SK-N-SH (cell line): ENCODE measurements around the gene CARD8. TPM values are rescaled to one million over a fixed set of nuclear protein-coding genes. Genes with fewer than 3 reads are reported as not detected.
A peak's percentile ranks its signal among the peaks of the same experiment; 100 is the strongest.
"Not testable (repeated sequence)": the region's sequence is repeated elsewhere in the genome, so short reads cannot be mapped to it uniquely, and the experiment has no call there.

ENCODE experiments used
- CTCF ChIA-PET: fragments of 300-600, 350-600 bp; formaldehyde crosslinking; extraction: SDS; loops from one replicate; lab custom pipeline; 2021; lab: Yijun Ruan, JAX
- POLR2A ChIA-PET: fragments of 350-600 bp; sonication (Branson Sonifier 250); formaldehyde crosslinking; extraction: SDS; loops from one replicate; lab custom pipeline; 2020; ENCODE audit warnings: antibody characterized with exemption, inconsistent platforms; lab: Yijun Ruan, JAX
- DNase-seq: peaks from one replicate; pipeline ENCODE4 v3.0.0; 2012
- H2AFZ ChIP-seq: fragments of 200-600 bp; sonication (generic); 2 replicates; pipeline ENCODE4 v1.8.1; 2016; ENCODE audit warnings: antibody characterized with exemption, mild to moderate bottlenecking, low read depth
- H3F3A ChIP-seq: fragments of 200-600 bp; sonication (generic); replicated peaks from 2 replicates; pipeline ENCODE3; 2016; ENCODE audit warnings: antibody characterized with exemption, mild to moderate bottlenecking; ENCODE audit not compliant: insufficient read depth
- H3K27ac ChIP-seq, 2 experiments: fragments of 200-500 bp in 1 of 2; fragments of 200-600 bp in 1 of 2; sonication (Bioruptor generic) in 1 of 2; sonication (generic), shearing (Covaris generic) in 1 of 2; 2 replicates each; pipeline versions ENCODE4 v1.5.1 to v1.6.1; 2014 to 2016; ENCODE audit warnings: low read depth in 2 of 2, inconsistent platforms in 1 of 2, low read length in 1 of 2, mild to moderate bottlenecking in 1 of 2, mixed read lengths in 1 of 2
- H3K27me3 ChIP-seq: fragments of 200-600 bp; sonication (generic), shearing (Covaris generic); 2 replicates; pipeline ENCODE4 v1.6.1; 2016; ENCODE audit warnings: mixed run types; ENCODE audit not compliant: insufficient read depth
- H3K36me3 ChIP-seq, 2 experiments: fragments of 200-500 bp in 1 of 2; fragments of 200-600 bp in 1 of 2; sonication (Bioruptor generic) in 1 of 2; sonication (generic) in 1 of 2; replicated peaks in 1 of 2; 2 replicates each; pipeline versions ENCODE3 to v1.5.1; 2014 to 2016; ENCODE audit warnings: low read length in 1 of 2, mild to moderate bottlenecking in 1 of 2; ENCODE audit not compliant: insufficient read depth in 2 of 2, control insufficient read depth in 1 of 2
- H3K4me1 ChIP-seq, 2 experiments: fragments of 200-500 bp in 1 of 2; fragments of 200-600 bp in 1 of 2; sonication (Bioruptor generic) in 1 of 2; sonication (generic), shearing (Covaris generic) in 1 of 2; 2 replicates each; pipeline versions ENCODE4 v1.5.1 to v1.6.1; 2014 to 2016; ENCODE audit warnings: low read depth in 1 of 2, low read length in 1 of 2, mixed run types in 1 of 2; ENCODE audit not compliant: insufficient read depth in 2 of 2, control insufficient read depth in 1 of 2
- H3K4me2 ChIP-seq: fragments of 200-600 bp; sonication (generic), shearing (Covaris generic); 2 replicates; pipeline ENCODE4 v1.6.1; 2017; ENCODE audit warnings: mixed run types
- H3K4me3 ChIP-seq, 2 experiments: fragments of 200-500 bp in 1 of 2; fragments of 200-600 bp in 1 of 2; sonication (Bioruptor generic) in 1 of 2; sonication (generic), shearing (Covaris generic) in 1 of 2; 2 replicates each; pipeline versions ENCODE4 v1.5.1 to v1.8.1; 2014 to 2016; ENCODE audit warnings: low read depth in 2 of 2, inconsistent platforms in 1 of 2, low read length in 1 of 2, mild to moderate bottlenecking in 1 of 2, mixed read lengths in 1 of 2, moderate library complexity in 1 of 2
- H3K79me2 ChIP-seq: fragments of 200-600 bp; sonication (generic); 2 replicates; pipeline ENCODE4 v1.8.1; 2017; ENCODE audit warnings: mild to moderate bottlenecking; ENCODE audit not compliant: insufficient read depth
- H3K9ac ChIP-seq: fragments of 200-600 bp; sonication (generic); 2 replicates; pipeline ENCODE4 v1.6.1; 2017; ENCODE audit warnings: mixed run types
- H3K9me2 ChIP-seq: fragments of 200-600 bp; sonication (generic); 2 replicates; pipeline ENCODE4 v1.6.1; 2017; ENCODE audit warnings: mixed run types
- H3K9me3 ChIP-seq: fragments of 200-600 bp; sonication (generic); 2 replicates; pipeline ENCODE4 v1.6.1; 2017; ENCODE audit warnings: mixed run types, mild to moderate bottlenecking, moderate library complexity
- H4K20me1 ChIP-seq: fragments of 200-600 bp; sonication (generic); 2 replicates; pipeline ENCODE4 v1.6.1; 2017; ENCODE audit warnings: mild to moderate bottlenecking, mixed run types; ENCODE audit not compliant: insufficient read depth
- ELF1 ChIP-seq: IDR thresholded peaks from 2 replicates; pipeline ENCODE4 v1.4.0; 2012
- EP300 ChIP-seq, 2 experiments: IDR thresholded peaks; 2 replicates each; pipeline versions ENCODE4 v1.4.0 to v1.6.1; 2012; ENCODE audit warnings: borderline replicate concordance in 1 of 2, low read depth in 1 of 2, low read length in 1 of 2
- FOSL2 ChIP-seq: IDR thresholded peaks from 2 replicates; pipeline ENCODE4 v1.4.0; 2012; ENCODE audit warnings: low read depth, mild to moderate bottlenecking, moderate library complexity, borderline replicate concordance
- FOXJ3 ChIP-seq: sonication (generic); formaldehyde crosslinking; IDR thresholded peaks from 2 replicates; pipeline ENCODE4 v1.5.1; 2020; ENCODE audit warnings: mild to moderate bottlenecking, missing genetic modification reagents
- GABPA ChIP-seq: IDR thresholded peaks from 2 replicates; pipeline ENCODE4 v1.4.0; 2012; ENCODE audit warnings: low read depth, mild to moderate bottlenecking
- JUND ChIP-seq: IDR thresholded peaks from 2 replicates; pipeline ENCODE4 v1.4.0; 2012
- MAX ChIP-seq: IDR thresholded peaks from 2 replicates; pipeline ENCODE4 v1.4.0; 2012; ENCODE audit warnings: low read depth
- POLR2AphosphoS5 ChIP-seq: IDR thresholded peaks from 2 replicates; pipeline ENCODE4 v1.6.1; 2012; ENCODE audit warnings: low read depth, low read length
- RAD21 ChIP-seq: IDR thresholded peaks from 2 replicates; pipeline ENCODE4 v1.6.1; 2012; ENCODE audit warnings: mild to moderate bottlenecking, low read length
- RFX5 ChIP-seq: IDR thresholded peaks from 2 replicates; pipeline ENCODE4 v1.6.1; 2012; ENCODE audit warnings: mild to moderate bottlenecking, improper control_type of control experiment, low read length
- RXRA ChIP-seq: IDR thresholded peaks from 2 replicates; pipeline ENCODE4 v1.4.0; 2012; ENCODE audit warnings: low read depth, mild to moderate bottlenecking, borderline replicate concordance
- SIN3A ChIP-seq: IDR thresholded peaks from 2 replicates; pipeline ENCODE4 v1.6.1; 2012; ENCODE audit warnings: low read depth, mild to moderate bottlenecking, low read length, moderate library complexity, borderline replicate concordance
- SMC3 ChIP-seq: IDR thresholded peaks from 2 replicates; pipeline ENCODE4 v1.6.1; 2012; ENCODE audit warnings: low read depth, low read length, improper control_type of control experiment
- TAF1 ChIP-seq: IDR thresholded peaks from 2 replicates; pipeline ENCODE4 v1.6.1; 2012; ENCODE audit warnings: low read depth, mild to moderate bottlenecking, low read length, moderate library complexity, borderline replicate concordance
- TCF12 ChIP-seq: IDR thresholded peaks from 2 replicates; pipeline ENCODE4 v1.4.0; 2012
- TEAD4 ChIP-seq: IDR thresholded peaks from 2 replicates; pipeline ENCODE4 v1.4.0; 2012; ENCODE audit warnings: mild to moderate bottlenecking, borderline replicate concordance; ENCODE audit not compliant: insufficient read depth
- USF2 ChIP-seq: fragments of 150-350 bp; IDR thresholded peaks from 2 replicates; pipeline ENCODE4 v1.6.1; 2017; ENCODE audit warnings: antibody characterized with exemption, low read length, low read depth, borderline replicate concordance
- WGBS: methylation state at CpG from one replicate; pipeline ENCODE4 v1.1.6; 2017; ENCODE audit warnings: low lambda C conversion rate; 5-methylcytosine and 5-hydroxymethylcytosine counted together
- polyA plus RNA-seq, 3 experiments: library from polyadenylated mRNA; depleted of rRNA; stranded (reverse); fragments of >200 nt; gene quantifications; 2 replicates each; pipeline ENCODE4 v1.2.3, GENCODE V29; 2012

CARD8 gene
- polyA plus RNA-seq, 1 of the 3 experiments (the other 2 are of a cell fraction), result 16.4 TPM

GRCh38 chr19:48246101-48246500 lies 9.6 kb downstream of the CARD8 start:
- Histone ChIP-seq H2AFZ (no peak overlapping the region), H3K9me3 (no peaks in the 10 kb centered on the region), H4K20me1 (no peaks in the 10 kb centered on the region), H3K36me3 (peaks cover 23 to 38% of the 10 kb centered on the region in 2 experiments), H3K9me2 (no peaks in the 10 kb centered on the region), H3K79me2 (peaks cover 8% of the 10 kb centered on the region; the same call in 1 of the 2 replicates), H3K4me1 (peaks cover 0 to 20% of the 10 kb centered on the region in 2 experiments; a peak in 1 of 4 replicates), H3K9ac (no peak overlapping the region), H3F3A (no peaks in the 10 kb centered on the region), H3K4me2 (no peak overlapping the region), H3K27ac (no peak overlapping the region)
- CTCF ChIA-PET, result interaction anchor here (0.9 kb wide), 1 partner anchor 244 kb away, joined by 3 read pairs; no protein-coding TSS in a partner anchor
- WGBS, result 88% methylated on average over 5 of the region's 5 CpGs
- DNase-seq, result no peak
- TF ChIP-seq TCF12 (no peak), FOXJ3 (CRISPR knock-in tag) (no peak), TEAD4 (no peak), POLR2AphosphoS5 (no peak), MAX (no peak), JUND (no peak), SIN3A (no peak), TAF1 (no peak), SMC3 (no peak), EP300 (IDR thresholded peaks at IDR 0.05; ENCODE audit: borderline replicate concordance in 1 of 2, low read depth in 1 of 2, low read length in 1 of 2) (no peak), ELF1 (no peak), FOSL2 (no peak), RXRA (no peak), RAD21 (no peak), RFX5 (no peak)
- TF ChIP-seq, all 33 proteins: peak for 0
- POLR2A ChIA-PET, result no interaction called here
- no peaks in the 10 kb centered on the region for H3K27me3 ChIP-seq
- no peak overlapping the region for H3K4me3 ChIP-seq

GRCh38 chr19:48244281-48244680 lies 11.4 kb downstream of the CARD8 start:
- Histone ChIP-seq H3K4me1 (peaks cover 0 to 22% of the 10 kb centered on the region in 2 experiments; a peak in 1 of 4 replicates), H3K4me2 (0 out of 2 replicates have a peak overlapping the region, but pooled peaks have one; percentile 31), H2AFZ (peak overlapping the region; percentile 70; the same call in 1 of the 2 replicates), H3K27me3 (no peaks in the 10 kb centered on the region), H3K27ac (peak overlapping the region in 1 of 2 experiments; percentile 32; a peak in 1 of 4 replicates), H3K4me3 (no peak overlapping the region), H3K79me2 (no peaks in the 10 kb centered on the region), H4K20me1 (no peaks in the 10 kb centered on the region), H3K9ac (no peak overlapping the region), H3K9me2 (no peaks in the 10 kb centered on the region), H3K9me3 (no peaks in the 10 kb centered on the region), H3K36me3 (peaks cover 19 to 33% of the 10 kb centered on the region in 2 experiments), H3F3A (no peaks in the 10 kb centered on the region)
- TF ChIP-seq GABPA (peak; percentile 35; the same call in 1 of the 2 replicates), USF2 (no peak)
- DNase-seq, result no peak
- ChIA-PET CTCF (no interaction called here), POLR2A (no interaction called here)
- WGBS, result 76% methylated on average over 5 of the region's 5 CpGs

GRCh38 chr19:48241771-48242170 lies 13.9 kb downstream of the CARD8 start:
- H3K9me2 ChIP-seq, H2AFZ ChIP-seq, H4K20me1 ChIP-seq, H3K79me2 ChIP-seq, POLR2A ChIA-PET, H3K27ac ChIP-seq, H3K4me3 ChIP-seq, H3K9ac ChIP-seq, H3K27me3 ChIP-seq, H3F3A ChIP-seq, CTCF ChIA-PET, H3K4me2 ChIP-seq, H3K9me3 ChIP-seq, DNase-seq: not testable (repeated sequence)
- WGBS, result over 99% methylated on average over 6 of the region's 6 CpGs
- peaks cover 0 to 22% of the 10 kb centered on the region in 2 experiments; a peak in 1 of 4 replicates for H3K4me1 ChIP-seq
- H3K36me3 ChIP-seq, result peaks cover 10 to 15% of the 10 kb centered on the region in 2 experiments
